Jurkat, Clone E6-1 (cell line): Measurements from ENCODE around the gene GAST.

Experiments
- DNase-seq: peaks from one replicate; pipeline ENCODE4 v3.0.0-alpha.2; 2011; ENCODE audit warnings: low read depth, low spot score
- H3K4me3 ChIP-seq: 2 replicates; pipeline ENCODE4 v1.5.1; 2011; ENCODE audit warnings: mild to moderate bottlenecking, low read length, control low read depth, moderate library complexity

GAST gene

GRCh38 chr17:41736983-41737679 lies 25.0 kb downstream of the GAST start:
- DNase-seq: peak; percentile 67
- H3K4me3 ChIP-seq: peak overlapping the region; percentile 28

DNA sequence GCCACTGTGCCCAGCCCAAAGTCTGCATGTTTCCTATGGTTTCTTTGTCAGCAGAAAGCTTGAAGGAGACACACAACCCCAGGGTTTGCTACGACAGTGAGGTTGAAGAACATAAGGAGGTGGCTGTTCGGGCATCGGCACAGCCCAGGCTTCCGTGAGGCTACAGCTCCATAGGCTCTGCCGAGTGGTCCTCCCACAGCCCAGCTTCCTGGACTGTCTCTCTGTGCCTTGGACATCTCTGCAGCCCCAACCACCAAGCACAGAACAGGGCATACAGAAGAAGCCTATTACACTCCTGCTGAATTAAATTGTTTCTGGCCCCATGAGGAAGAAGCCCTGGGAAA lies 25.5 kb downstream of the GAST start:
- no peak for DNase-seq
- H3K4me3 ChIP-seq: peak overlapping the region; percentile 28

GRCh38 chr17:41738077-41738800 lies 26.1 kb downstream of the GAST start:
- H3K4me3 ChIP-seq: no peak overlapping the region
- DNase-seq: peak; percentile 75

DNA sequence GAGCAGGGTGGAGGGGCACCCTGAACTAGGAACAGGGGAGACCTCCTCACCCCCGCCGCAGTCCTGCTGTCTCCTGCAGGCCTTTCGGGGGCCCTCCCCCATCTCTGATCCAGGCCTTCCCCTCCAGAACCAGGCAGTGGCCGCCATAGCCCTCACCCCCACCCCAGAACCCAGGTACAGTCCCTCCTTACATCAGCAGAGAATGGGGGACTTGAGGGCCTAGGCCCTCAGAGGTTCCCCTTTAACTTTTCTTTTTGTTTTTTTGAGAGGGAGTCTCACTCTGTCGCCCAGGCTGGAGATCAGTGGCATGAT lies 26.6 kb downstream of the GAST start:
- no peak overlapping the region for H3K4me3 ChIP-seq
- DNase-seq: no peak

- no peak overlapping the region for H3K4me3 ChIP-seq
- DNase-seq: no peak
Observed at GRCh38 chr17:41739661-41740352, 27.7 kb downstream of the GAST start.

DNA sequence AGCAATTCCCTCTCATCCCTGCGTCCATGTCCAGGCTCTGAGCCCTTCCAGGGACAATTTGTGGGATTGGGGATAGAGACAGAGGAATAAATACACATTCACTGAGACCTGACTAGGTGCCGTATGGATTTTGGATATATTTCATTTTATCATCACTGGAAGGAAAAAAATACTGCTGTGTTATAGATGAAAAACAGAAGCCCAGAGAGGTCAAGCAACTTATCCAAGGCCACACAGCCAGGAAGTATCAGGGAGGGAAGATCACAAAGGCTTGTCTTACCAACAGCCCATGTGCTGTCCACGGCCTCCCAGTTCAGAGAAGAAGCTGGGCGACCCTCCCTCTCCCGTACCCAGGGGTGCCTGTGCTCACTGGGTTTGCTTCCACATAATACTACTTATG lies 28.4 kb downstream of the GAST start:
- H3K4me3 ChIP-seq: no peak overlapping the region
- no peak for DNase-seq

DNA sequence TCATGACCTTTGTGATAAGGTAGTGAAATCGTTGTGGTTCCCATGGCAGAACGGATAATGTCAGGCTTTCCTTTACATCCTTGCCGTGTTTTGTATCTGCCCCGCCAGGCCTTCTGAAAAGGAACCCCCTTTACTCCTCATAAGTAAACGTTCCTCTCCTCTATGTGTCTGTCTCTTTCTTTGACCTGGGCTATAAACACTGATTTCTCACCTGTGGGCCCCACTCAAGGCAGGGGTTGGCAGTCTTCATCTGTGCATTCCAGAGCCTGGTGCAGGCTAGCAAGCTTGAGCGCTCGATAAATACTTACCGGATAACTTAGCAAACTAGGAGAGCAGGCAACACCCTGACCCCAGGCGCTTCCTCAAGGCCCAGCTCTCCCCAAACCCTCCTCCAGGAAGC lies 29.6 kb downstream of the GAST start:
- H3K4me3 ChIP-seq: no peak overlapping the region

DNA sequence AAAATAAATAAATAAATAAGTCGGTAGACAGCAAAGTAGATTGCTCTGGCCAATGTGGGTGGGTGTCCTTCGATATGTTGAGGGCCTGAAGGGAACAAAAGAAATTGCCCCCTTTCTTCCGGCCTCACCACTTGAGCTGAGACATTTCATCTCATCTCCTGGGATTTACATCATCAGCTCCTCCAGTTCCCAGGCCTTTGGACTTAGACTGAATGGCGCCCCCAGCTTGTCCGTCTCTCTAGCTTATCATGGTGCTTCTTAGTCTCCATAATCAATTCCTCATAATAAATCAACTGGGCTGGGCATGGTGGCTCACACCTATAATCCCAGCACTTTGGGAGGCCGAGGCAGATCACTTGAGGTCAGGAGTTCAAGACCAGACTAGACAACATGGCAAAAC lies 36.1 kb downstream of the GAST start:
- DNase-seq: no peak
- H3K4me3 ChIP-seq: no peak overlapping the region

More for the DNA sequence above, 29.6 kb downstream of the GAST start:
- no peak for DNase-seq

DNA sequence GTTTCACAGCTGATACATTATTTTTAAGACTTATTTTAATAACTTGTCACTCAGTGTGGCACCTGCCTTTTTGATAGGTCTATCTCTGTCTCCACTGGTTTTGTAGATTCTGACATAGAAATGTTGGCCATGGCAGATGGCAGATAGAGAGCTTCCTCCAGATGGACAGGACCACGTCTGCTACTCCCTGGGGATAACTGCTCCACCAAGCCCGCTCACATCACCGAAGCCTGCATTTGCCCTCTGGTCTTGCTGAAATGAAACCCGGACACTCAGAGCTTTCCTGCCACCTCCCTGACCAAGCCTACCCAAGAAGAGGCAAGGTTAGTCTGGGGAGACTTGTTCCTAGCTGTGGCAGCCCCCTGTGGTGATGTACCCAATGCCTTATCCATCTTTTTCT lies 38.7 kb downstream of the GAST start:
- H3K4me3 ChIP-seq: no peak overlapping the region
- DNase-seq: no peak

GRCh38 chr17:41751288-41751687 lies 39.2 kb downstream of the GAST start:
- no peak overlapping the region for H3K4me3 ChIP-seq
- no peak for DNase-seq

GRCh38 chr17:41754066-41754465 lies 41.9 kb downstream of the GAST start:
- H3K4me3 ChIP-seq: no peak overlapping the region
- DNase-seq: no peak

- no peak overlapping the region for H3K4me3 ChIP-seq
- DNase-seq: no peak
Observed at GRCh38 chr17:41758601-41759000, 46.5 kb downstream of the GAST start.

- no peak overlapping the region for H3K4me3 ChIP-seq
- DNase-seq: no peak
Observed at GRCh38 chr17:41760878-41761277, 48.7 kb downstream of the GAST start.

GRCh38 chr17:41762391-41762790 lies 50.3 kb downstream of the GAST start:
- no peak overlapping the region for H3K4me3 ChIP-seq
- no peak for DNase-seq

GRCh38 chr17:41762841-41763240 lies 50.7 kb downstream of the GAST start:
- no peak for DNase-seq

DNA sequence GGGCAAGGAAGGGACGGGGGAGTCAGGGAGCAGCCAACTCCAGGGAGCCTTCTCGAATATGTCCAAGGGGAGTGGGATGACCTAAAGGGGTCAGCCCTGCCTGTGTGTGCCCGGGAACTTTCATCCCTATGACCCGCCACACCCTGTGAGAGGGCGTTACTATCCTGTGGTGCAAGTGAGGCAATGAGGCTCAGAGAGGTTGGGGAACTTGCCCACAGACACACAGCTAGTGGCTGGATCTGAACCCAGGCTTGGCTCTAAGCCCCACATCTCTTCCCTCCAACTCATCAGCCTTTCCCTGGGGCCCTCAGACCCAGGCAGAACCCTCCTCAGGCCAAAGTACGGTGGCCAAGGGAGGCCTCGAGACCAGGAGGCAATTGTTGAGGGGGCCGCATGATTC lies 51.2 kb downstream of the GAST start:
- no peak for DNase-seq

More at GRCh38 chr17:41762841-41763240, 50.7 kb downstream of the GAST start:
- no peak overlapping the region for H3K4me3 ChIP-seq

More for the DNA sequence above, 51.2 kb downstream of the GAST start:
- no peak overlapping the region for H3K4me3 ChIP-seq
